Body of pancreas (tissue), 4 donors: ENCODE data around the gene MYO16.

Source experiments
- POLR2A ChIP-seq, 3 donors: fragments of 450-650 bp; IDR thresholded peaks; one replicate each; pipeline ENCODE4 v1.6.1; 2016; ENCODE audit warnings: antibody characterized with exemption in 3 of 3, mild to moderate bottlenecking in 2 of 3
- TF ChIP-seq, protein P1 (sequence below), 7 experiments: fragments of 450-650 bp in 4 of 7; fragments of 200-600 bp in 3 of 7; sonication (generic) in 3 of 7; IDR thresholded peaks; one replicate each; pipeline ENCODE4 v1.5.1; 2016 to 2019; ENCODE audit warnings: antibody characterized with exemption in 7 of 7

DNA sequence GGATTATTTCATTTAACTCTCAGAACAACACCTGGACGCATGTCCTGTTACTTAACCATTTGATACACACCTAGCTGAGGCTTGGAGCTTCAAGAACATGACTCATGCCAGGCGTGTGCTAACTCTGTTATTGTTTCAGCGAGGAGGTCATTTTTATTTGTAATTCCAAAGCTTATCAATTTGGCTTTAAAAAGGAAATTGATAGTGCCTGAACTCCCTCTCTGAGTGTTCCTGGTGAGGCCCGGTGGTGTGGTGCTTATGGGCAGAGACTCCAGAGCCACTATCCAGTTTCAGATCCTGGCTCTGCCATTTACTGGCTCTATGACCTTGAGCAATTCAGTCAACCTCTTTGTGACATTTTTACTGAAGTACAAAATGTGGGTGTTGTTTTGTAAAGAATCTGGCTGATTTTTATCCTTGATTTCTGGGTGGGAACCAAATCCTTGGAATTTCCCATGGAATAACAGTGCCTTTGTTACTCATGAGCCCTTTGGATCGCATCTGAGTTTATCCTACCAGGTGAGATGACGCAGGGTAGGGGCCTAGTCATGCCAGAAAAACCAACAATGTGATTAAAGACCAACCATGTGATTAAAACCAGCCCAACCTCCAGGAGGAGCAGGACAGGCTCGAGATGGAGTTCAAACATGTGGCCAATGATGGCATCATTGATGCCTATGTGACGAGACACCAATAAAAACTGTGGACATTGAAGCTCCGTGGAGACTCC, 198.8 kb downstream of the MYO16 start:
- TF ChIP-seq POLR2A (IDR thresholded peaks at IDR 0.05), result no peak
- TF ChIP-seq, protein P1, sequence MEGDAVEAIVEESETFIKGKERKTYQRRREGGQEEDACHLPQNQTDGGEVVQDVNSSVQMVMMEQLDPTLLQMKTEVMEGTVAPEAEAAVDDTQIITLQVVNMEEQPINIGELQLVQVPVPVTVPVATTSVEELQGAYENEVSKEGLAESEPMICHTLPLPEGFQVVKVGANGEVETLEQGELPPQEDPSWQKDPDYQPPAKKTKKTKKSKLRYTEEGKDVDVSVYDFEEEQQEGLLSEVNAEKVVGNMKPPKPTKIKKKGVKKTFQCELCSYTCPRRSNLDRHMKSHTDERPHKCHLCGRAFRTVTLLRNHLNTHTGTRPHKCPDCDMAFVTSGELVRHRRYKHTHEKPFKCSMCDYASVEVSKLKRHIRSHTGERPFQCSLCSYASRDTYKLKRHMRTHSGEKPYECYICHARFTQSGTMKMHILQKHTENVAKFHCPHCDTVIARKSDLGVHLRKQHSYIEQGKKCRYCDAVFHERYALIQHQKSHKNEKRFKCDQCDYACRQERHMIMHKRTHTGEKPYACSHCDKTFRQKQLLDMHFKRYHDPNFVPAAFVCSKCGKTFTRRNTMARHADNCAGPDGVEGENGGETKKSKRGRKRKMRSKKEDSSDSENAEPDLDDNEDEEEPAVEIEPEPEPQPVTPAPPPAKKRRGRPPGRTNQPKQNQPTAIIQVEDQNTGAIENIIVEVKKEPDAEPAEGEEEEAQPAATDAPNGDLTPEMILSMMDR (IDR thresholded peaks at IDR 0.05), result no peak
